ENCODE measurements around the gene HEMK1. TPM values are rescaled to one million over a fixed set of nuclear protein-coding genes. Genes with fewer than 3 reads are reported as not detected.
A peak's percentile ranks its signal among the peaks of the same experiment; 100 is the strongest.

HEMK1 gene
- total RNA-seq, 1 experiment from 2014 or later = 22.2 TPM

- intact Hi-C loops (cut with micrococcal nuclease) = no loop called here
- no peak overlapping the region for H3K4me3 ChIP-seq (ENCODE audit: low read length)
- no peaks in the 10 kb centered on the region for H3K9me2 ChIP-seq (replicated peaks; ENCODE audit: low read length)
- H2AFZ ChIP-seq (ENCODE audit: low read length) = no peak overlapping the region
- H3K9me3 ChIP-seq (ENCODE audit: low read length) = no peaks in the 10 kb centered on the region
- BruUV-seq (replicated peaks) = no TSS peak
- no peak overlapping the region for H3K9ac ChIP-seq (ENCODE audit: low read length)
- H3K27me3 ChIP-seq (ENCODE audit: low read length) = peaks cover 15% of the 10 kb centered on the region; the same call in 1 of the 2 replicates
- no peak overlapping the region for H3K4me2 ChIP-seq (ENCODE audit: low read length)
- H3F3A ChIP-seq (ENCODE audit: low read length, unreplicated experiment) = no peaks in the 10 kb centered on the region
- no peaks in the 10 kb centered on the region for H3K79me2 ChIP-seq (ENCODE audit: low read length)
- no peak for ATAC-seq
- CTCF ChIA-PET = interaction anchor here (0.5 kb wide), 1 partner anchor 17 kb away, joined by 3 read pairs; no protein-coding TSS in a partner anchor
- POLR2A ChIA-PET (ENCODE audit: unreplicated experiment) = no interaction called here
- no peak for DNase-seq
- TF ChIP-seq EZH2phosphoT487 (IDR thresholded peaks at IDR 0.05; ENCODE audit: borderline replicate concordance, low read length) = no peak
- TF ChIP-seq EZH2 (IDR thresholded peaks at IDR 0.05; ENCODE audit: low read length, unreplicated experiment) = no peak
- TF ChIP-seq, protein P1, sequence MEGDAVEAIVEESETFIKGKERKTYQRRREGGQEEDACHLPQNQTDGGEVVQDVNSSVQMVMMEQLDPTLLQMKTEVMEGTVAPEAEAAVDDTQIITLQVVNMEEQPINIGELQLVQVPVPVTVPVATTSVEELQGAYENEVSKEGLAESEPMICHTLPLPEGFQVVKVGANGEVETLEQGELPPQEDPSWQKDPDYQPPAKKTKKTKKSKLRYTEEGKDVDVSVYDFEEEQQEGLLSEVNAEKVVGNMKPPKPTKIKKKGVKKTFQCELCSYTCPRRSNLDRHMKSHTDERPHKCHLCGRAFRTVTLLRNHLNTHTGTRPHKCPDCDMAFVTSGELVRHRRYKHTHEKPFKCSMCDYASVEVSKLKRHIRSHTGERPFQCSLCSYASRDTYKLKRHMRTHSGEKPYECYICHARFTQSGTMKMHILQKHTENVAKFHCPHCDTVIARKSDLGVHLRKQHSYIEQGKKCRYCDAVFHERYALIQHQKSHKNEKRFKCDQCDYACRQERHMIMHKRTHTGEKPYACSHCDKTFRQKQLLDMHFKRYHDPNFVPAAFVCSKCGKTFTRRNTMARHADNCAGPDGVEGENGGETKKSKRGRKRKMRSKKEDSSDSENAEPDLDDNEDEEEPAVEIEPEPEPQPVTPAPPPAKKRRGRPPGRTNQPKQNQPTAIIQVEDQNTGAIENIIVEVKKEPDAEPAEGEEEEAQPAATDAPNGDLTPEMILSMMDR (conservative IDR thresholded peaks at IDR 0.05; ENCODE audit: low read depth, low read length) = no peak
- no peaks in the 10 kb centered on the region for H4K20me1 ChIP-seq (ENCODE audit: low read length)
- H3K36me3 ChIP-seq (ENCODE audit: low read depth, low read length) = no peaks in the 10 kb centered on the region
- H3K4me1 ChIP-seq (ENCODE audit: insufficient read depth, low read length) = no peaks in the 10 kb centered on the region
- H3K27ac ChIP-seq (ENCODE audit: low read length) = no peak overlapping the region
Observed at GRCh38 chr3:50525191-50525910, 44.0 kb upstream of the HEMK1 start.

GRCh38 chr3:50525987-50526386 is 43.3 kb upstream of the HEMK1 start:
- H3K36me3 ChIP-seq (ENCODE audit: low read depth, low read length) = no peaks in the 10 kb centered on the region
- no TSS peak for BruUV-seq (replicated peaks)
- peaks cover 15% of the 10 kb centered on the region; the same call in 1 of the 2 replicates for H3K27me3 ChIP-seq (ENCODE audit: low read length)
- H3K4me1 ChIP-seq (ENCODE audit: insufficient read depth, low read length) = no peaks in the 10 kb centered on the region
- no peaks in the 10 kb centered on the region for H3F3A ChIP-seq (ENCODE audit: low read length, unreplicated experiment)
- no peaks in the 10 kb centered on the region for H3K9me2 ChIP-seq (replicated peaks; ENCODE audit: low read length)
- TF ChIP-seq EZH2 (IDR thresholded peaks at IDR 0.05; ENCODE audit: low read length, unreplicated experiment) (no peak), EZH2phosphoT487 (IDR thresholded peaks at IDR 0.05; ENCODE audit: borderline replicate concordance, low read length) (no peak)
- TF ChIP-seq, protein P1 (conservative IDR thresholded peaks at IDR 0.05; ENCODE audit: low read depth, low read length) = no peak
- no peaks in the 10 kb centered on the region for H4K20me1 ChIP-seq (ENCODE audit: low read length)
- peak; percentile 53 for DNase-seq
- H3K4me2 ChIP-seq (ENCODE audit: low read length) = no peak overlapping the region
- H3K9ac ChIP-seq (ENCODE audit: low read length) = no peak overlapping the region
- peak; percentile 66 for ATAC-seq
- no peak overlapping the region for H3K4me3 ChIP-seq (ENCODE audit: low read length)
- no peaks in the 10 kb centered on the region for H3K79me2 ChIP-seq (ENCODE audit: low read length)
- intact Hi-C loops (cut with micrococcal nuclease) = no loop called here
- no peak overlapping the region for H2AFZ ChIP-seq (ENCODE audit: low read length)
- H3K9me3 ChIP-seq (ENCODE audit: low read length) = no peaks in the 10 kb centered on the region
- no peak overlapping the region for H3K27ac ChIP-seq (ENCODE audit: low read length)
- POLR2A ChIA-PET (ENCODE audit: unreplicated experiment) = no interaction called here
- CTCF ChIA-PET = no interaction called here
